HEK293 (cell line): ENCODE data around the gene ENDOV.

Experiments used
- CTCF ChIP-seq: fragments of 450-650 bp; formaldehyde crosslinking; IDR thresholded peaks from 2 replicates; pipeline ENCODE4 v1.5.1; 2016; ENCODE audit warnings: missing biosample characterization, missing genetic modification characterization
- GFI1B ChIP-seq: fragments of 450-650 bp; formaldehyde crosslinking; IDR thresholded peaks from 2 replicates; pipeline ENCODE4 v1.5.1; 2016; ENCODE audit warnings: missing biosample characterization, missing genetic modification characterization
- MYNN ChIP-seq: fragments of 450-650 bp; formaldehyde crosslinking; IDR thresholded peaks from 2 replicates; pipeline ENCODE4 v1.5.1; 2016; ENCODE audit warnings: missing biosample characterization, missing genetic modification characterization, borderline replicate concordance
- SP3 ChIP-seq: fragments of 450-650 bp; formaldehyde crosslinking; IDR thresholded peaks from 2 replicates; pipeline ENCODE4 v1.5.1; 2016; ENCODE audit warnings: missing biosample characterization, missing genetic modification characterization
- ZNF362 ChIP-seq: fragments of 450-650 bp; formaldehyde crosslinking; IDR thresholded peaks from 2 replicates; pipeline ENCODE4 v1.5.1; 2016; ENCODE audit warnings: missing biosample characterization, missing genetic modification characterization
- ZNF560 ChIP-seq: fragments of 450-650 bp; formaldehyde crosslinking; IDR thresholded peaks from 2 replicates; pipeline ENCODE4 v1.5.1; 2017; ENCODE audit warnings: missing biosample characterization, missing genetic modification characterization, borderline replicate concordance

GRCh38 chr17:80469667-80470066 lies 54.7 kb downstream of the ENDOV start:
- TF ChIP-seq SP3 (tag by site-specific recombination), result no peak
- TF ChIP-seq ZNF362, result no peak
- TF ChIP-seq CTCF (tag by site-specific recombination), result no peak
- TF ChIP-seq GFI1B (tag by site-specific recombination), result no peak
- no peak for TF ChIP-seq MYNN (tag by site-specific recombination)
- TF ChIP-seq ZNF560 (tag by site-specific recombination), result no peak
